NCI-H1694 treated with DMSO at 0.1 percent for 48 hours (cell line): ENCODE data around the gene XKR3.
"Not testable (repeated sequence)": the region's sequence is repeated elsewhere in the genome, so short reads cannot be mapped to it uniquely, and the experiment has no call there.

Experiments used
- DNase-seq: peaks from one replicate; lab custom pipeline; 2025; lab: John Stamatoyannopoulos, UW

Gene XKR3

DNA sequence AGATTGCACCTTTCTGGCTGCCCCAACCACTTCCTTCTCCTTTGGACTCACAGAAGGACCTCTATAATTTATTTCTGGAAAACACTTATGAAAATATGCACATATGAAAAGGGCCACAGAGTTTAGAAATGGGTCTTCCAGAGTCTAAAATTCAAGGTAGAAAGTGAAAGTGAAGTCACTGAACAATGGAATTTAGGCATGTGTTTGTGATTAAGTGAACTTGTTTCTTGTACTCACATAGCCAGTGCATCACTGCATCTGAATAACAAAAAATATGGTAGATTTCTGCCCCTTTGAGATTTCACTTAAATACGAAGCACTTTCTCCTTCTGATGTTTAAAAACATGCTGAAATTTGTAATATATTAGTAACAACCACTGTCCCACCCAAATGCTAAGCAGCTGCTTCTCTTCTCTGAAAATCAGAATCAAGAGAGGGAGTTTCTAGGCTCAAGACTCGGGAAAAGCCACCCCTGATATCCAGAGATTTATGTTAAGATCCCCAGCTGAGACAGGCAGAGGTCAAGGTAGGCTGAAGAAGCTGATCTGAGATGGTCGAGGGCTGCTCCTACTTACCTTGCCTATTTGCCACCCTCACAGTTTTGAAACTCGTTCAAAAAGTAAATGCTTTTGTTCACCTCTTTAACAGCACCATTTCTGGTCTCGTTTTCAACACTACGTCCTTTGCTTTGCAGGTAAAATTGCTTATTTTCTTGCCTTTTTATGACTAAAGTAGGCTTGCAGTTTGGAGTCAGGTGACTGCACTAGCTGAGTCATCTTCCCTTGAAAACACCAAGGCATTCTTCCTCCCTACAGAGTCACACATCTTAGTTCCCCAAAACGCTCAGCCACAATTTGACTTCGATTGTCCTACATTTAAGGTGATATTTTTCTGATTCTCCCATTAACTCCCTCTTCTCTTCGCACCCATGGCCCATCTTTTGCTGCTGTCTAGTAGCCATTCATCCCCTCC, at the start of gene XKR3:
Gene XKR3, minus strand, starts transcription at position 696 of the 972 bp plus-strand sequence. CDS start 17,338 bp downstream, outside the sequence.
- DNase-seq = no peak

DNA sequence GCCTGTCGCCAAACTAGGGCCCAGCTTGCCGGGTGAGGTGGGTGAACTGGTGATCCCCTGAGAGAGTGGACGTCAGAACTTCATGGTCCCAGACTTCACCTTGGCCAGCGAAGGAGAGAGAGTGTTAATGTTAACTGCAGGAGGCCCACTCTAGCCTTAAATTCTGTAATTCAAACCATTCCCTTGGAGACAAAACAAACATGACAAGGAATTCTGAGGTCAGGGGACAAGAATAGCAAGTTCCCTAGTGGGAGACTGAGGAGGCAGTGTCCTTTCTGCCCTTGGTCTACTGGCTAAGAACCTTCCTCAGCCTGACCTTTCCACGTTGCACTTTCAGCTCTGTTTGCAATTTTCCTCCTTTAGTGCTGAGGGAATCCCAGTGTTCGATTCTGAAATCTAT, 44.4 kb upstream of the XKR3 start:
- not testable (repeated sequence) for DNase-seq

DNA sequence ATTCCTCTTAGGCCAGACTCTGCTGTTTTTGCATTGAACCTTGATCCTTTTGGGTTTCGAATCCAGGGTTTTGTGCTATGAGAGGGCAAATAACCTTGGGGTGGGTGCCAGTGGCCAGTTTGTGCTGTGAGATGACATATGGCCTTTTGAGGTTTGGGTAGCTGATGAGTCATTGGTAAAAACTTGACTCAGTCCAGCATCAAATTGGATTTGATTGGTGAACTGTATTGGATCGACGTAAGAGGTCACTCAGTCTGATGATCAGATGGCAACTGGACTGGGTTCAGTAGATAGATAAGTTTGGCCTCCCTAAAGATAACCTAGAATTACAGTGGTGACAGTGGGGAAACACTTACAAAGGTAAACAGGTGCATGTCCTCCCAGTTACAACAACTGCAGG, 41.0 kb upstream of the XKR3 start:
- DNase-seq = no peak

DNA sequence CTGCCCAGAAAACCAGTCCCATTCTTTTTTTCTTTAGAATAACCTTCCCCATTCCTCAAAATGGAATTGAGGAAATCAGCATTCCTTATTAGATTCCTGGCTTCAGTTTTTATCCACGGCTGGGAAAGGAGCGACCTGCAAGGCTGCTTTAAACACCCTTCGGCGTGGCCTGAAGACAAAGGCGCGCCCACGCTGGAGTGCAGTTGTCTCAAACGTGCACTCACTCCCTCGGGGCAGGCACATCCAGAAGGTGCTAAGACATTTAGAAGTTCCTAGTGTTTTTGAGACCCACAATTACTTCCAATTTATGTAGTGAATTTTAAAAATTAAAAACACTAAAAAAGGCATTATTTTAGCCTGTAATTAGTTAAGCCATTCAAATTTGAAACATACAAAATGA, 31.6 kb upstream of the XKR3 start:
- not testable (repeated sequence) for DNase-seq

DNA sequence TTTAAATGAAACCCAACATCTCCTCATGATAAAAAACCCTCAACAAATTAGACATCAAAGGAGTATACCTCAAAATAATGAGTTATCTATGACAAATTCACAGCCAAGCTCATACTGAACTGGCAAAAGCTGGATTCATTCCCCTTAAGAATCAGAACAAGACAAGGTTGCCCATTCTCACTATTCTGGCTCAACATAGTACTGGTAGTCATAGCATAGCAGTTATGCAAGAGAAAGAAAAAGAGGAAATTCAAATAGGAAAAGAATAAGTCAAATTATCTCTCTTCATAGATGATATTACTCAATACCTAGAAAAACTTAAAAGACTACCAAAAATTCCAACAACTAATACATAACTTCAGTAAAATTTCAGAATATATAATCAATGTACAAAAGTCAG, 29.4 kb upstream of the XKR3 start:
- DNase-seq = no peak

DNA sequence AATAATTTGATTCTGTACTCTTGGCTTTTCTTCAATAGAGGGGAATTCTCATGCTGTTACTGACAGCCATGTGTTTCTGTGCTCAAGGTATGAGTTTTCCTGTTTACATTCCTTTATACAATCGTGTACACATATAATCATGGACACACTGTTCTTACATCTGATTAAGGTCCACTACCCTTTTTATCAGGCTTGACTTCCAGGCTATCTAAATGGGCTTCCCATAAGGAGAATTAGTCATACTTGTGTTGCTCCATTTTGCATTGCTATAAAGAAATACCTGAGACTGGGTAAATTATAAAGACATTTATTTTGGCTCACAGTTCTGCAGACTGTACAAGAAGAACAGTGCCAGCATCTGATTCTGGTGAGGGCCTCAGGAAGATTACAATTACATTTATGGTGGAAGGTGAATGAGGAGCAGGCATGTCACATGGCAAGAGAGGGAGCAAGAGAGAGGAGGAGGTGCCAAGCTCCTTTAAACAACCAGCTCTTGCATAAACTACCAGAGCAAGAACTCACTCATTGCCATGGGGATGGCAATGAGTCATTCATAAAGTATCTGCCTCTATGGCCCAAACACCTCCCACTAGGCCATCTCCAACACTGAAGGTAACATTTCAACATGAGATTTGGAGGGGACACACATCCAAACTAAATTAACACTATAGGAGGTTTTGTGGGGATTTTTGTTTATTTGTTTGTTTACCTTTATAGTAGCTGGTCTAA, 26.2 kb upstream of the XKR3 start:
- DNase-seq = not testable (repeated sequence)

DNA sequence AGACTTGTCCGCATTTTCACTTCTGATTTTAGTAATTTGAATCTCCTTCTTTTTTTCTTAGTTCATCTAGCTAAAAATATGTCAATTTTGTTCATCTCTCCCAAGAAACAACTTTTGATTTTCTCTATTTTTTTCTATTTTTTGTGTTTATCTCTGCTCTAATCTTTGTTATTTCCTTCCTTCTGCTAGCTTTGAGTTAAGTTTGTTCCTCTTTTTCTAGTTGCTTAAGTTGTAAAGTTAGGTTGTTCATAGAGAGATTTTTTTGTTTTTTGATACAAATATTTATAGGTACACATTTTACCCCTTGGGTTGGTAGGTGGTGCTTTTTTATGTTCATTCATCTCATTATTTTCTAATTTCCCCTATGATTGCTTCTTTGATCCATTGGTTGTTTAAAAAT, 22.1 kb upstream of the XKR3 start:
- DNase-seq = no peak

DNA sequence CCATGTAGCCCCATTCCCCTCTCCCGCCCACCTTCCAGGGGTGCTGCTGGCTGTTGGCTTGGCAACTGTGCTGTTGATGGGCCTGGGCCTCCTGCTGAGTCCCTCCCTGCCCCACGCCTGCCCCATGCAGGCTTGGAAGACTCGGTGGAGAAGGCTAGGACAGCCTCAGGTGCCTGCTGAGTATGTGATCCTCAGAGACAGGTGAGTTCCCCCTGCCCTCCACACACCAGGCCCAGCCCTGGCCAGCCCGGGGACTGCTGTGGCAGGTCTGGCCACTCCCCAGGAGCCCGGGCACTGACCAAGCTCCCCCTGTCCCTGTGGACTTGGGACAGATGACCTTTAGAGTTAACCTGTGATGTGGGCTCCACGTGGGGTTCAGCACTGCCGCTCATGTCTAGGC, 20.7 kb upstream of the XKR3 start:
- no peak for DNase-seq

DNA sequence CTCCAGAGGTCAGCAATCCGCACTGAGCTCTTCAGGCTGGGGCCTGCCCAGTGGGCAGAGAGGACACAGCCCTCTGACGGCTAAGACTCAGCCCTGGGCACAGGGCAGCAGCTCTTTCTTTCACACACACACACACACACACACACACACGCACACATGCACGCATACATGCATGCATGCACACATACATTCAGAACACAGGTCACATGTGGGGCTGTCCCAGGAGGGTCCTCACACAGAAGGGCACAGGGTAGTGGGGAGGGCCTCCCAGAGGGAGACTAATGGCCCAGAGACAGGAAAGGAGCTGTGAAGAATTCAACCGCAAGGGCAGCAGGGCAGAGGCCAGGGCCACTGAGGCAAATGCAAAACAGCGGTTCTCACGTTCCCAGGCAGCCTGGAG, 20.3 kb upstream of the XKR3 start:
- DNase-seq = no peak

DNA sequence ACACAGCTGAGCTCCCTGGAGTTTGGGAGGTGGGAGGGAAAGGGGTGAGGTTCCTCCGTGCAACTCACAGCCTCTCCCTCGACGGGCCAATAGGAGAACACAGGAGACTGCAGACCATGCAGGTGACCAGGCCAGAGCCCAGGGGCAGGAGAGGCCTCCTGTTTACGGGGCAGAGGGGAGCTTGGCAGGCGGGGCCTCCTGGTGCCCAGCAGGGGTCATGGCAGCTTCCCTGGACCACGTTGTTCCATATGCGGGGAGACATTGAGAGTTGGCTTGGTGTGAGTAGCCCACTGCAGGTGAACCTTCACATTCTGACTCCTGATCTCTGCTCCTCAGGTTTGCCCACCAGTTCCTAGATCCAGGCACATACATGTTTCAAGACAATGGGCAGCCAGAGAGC, 19.3 kb upstream of the XKR3 start:
- no peak for DNase-seq

DNA sequence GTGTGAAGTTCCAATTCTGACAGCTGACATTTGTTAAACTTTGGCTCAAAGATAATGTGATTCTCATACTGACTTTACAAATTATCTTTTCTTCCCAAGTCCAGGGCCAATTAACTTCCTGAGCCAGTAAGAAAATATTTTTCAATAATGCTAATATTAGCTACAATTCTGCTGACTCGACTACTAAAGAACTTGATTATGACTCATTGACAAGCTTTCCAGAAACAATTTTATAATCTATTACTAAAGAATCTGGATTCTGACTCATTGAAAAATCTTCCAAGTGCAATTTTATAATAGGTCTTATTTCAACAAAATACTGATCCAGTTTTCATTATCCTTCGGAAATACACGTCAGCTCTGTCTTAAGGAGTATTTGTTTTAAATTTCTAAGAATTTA, 12.9 kb upstream of the XKR3 start:
- DNase-seq = no peak

DNA sequence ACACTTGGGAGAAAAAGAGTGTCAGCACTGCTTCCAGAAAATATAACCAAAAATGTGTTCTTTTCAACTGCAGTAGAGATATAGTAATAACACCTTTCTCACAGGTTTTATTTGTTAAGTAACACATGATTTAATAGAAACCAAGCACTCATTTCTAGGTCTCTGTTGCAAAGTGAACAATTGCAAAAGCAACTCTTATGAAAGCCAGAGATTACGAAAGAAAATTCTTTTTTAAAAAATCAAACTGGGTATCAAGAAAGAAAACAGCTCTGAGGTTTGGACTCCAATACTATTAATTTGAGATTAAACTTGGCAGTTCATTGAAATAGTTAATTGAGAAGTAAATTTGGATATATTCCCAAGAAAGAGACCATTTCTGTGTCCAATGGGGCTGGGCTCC, 9.8 kb upstream of the XKR3 start:
- no peak for DNase-seq

DNA sequence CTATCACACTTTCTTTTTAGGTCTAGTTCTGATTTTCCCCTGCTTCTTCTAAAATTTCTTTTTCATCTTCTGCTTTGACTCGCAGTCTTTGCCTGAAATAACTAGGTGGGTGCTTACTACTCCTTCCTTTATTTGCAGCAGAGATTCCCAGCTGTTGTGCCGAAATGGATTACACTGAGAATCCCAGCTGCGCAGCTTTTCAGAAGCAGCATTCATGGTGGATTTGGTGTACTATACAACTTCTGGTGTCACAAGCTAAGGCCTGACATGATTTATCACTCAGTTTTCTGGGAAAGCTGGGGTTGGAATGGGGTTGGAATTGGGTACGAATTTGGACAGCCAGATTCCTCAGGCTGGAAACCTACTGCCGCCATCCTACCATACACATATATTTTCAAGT, 6.0 kb upstream of the XKR3 start:
- DNase-seq = no peak

DNA sequence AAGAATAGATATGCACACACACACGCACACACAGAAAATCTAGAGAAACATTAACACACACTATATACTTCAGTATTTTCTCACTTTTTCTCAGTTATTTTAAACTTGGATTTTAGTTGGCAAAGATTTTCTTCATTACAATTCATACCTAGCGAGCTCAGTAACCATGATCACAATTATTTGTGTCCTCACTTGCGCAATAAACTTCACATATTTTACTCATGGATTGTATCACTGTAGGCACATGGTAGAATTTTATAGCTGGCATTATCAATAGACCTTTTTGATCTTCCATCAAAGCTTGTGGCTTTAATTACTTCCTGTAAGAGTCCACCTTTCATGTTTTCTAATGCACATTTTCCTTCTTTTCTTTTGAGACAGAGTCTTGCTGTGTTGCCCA, 4.8 kb upstream of the XKR3 start:
- no peak for DNase-seq

DNA sequence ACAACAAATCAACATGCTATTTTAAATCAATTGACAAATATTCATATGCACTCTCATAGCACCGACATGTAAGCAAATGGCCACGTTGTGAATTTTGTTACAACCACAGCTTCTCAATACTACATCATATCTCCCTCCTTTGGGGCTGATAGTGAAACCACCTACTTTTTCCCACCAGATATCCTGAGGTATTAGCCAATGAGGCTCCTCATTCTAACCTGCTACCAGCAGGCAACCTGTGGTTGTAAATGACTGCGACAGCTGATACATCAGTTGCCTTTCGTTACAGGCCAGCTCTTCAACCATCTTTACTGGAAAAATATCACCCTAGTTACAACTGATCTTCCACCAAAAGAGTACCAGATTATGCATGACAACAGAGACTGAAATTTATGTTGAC, 3.7 kb upstream of the XKR3 start:
- DNase-seq = no peak

DNA sequence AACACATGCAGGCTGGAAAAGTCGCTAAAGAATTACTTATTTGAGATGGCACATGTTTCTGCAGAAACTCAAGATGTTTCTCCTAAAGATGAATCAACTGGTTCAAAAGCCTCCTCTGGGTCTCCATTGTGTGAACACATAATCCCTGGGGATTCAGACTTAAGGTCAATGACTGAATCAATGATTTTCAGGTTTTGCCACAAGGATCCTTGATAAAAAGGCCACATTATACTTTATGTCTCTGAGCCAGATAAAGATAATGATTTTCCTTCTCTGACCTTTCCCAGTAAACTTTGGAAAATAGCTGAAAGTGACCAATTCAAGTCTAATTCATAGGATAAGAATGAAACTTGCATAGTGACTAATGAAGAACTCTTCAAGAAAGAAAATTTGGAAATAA, 2.3 kb upstream of the XKR3 start:
- DNase-seq = no peak

DNA sequence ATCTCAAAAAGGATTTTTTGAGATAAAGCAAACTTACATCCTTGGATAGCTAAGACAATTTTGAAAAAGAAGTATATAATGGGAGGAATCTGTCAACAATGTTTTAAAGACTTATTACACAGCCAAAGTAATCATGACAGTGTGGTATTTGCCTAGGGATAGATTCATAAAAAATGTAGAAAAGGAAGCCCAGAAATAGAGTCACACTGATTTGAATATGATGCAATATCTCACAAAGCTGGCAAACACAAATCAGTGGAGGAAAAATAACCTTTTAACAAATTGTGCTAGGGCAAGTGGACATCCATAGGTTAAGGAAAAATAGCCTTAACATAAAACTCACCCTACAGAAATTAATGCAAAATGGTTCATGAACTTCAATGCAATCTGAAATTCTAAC, 6.0 kb downstream of the XKR3 start:
- no peak for DNase-seq

DNA sequence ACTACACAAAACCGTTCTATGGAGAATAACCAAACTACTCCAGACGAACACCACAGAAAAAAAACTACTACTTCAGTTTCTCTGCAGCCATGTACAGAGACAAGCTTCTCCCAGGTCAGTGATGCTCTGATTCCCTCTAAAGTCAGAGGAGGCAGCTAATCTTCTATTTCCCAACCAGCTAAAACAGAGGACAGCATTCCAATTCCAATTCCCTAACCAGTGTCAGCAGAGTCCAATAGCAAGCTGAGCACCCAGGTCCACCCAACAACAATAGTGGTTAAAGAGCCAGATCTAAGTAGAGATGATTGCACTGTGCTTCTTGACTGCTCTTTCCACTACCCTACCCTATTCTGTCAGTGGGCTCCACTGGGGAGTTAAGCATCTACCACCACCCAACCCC, 6.7 kb downstream of the XKR3 start:
- no peak for DNase-seq

DNA sequence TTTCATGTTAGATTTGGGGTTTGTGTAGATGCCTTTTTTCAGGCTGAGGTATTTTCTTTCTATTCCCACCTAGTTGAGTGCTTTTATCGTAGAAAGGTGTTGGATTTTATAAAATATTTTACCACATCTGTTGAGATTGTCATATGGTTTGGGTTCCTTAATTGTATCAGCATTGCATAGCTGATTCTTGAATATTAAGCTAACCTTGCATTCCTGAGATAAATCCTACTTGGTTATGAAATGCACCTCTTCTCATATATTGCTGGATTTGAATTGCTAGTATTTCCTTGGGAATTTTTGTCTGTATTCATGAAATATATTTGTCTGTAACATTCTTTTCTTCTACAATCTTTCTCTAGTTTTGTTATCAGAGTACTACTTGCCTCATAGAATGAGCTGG, 10.1 kb downstream of the XKR3 start:
- DNase-seq = no peak

DNA sequence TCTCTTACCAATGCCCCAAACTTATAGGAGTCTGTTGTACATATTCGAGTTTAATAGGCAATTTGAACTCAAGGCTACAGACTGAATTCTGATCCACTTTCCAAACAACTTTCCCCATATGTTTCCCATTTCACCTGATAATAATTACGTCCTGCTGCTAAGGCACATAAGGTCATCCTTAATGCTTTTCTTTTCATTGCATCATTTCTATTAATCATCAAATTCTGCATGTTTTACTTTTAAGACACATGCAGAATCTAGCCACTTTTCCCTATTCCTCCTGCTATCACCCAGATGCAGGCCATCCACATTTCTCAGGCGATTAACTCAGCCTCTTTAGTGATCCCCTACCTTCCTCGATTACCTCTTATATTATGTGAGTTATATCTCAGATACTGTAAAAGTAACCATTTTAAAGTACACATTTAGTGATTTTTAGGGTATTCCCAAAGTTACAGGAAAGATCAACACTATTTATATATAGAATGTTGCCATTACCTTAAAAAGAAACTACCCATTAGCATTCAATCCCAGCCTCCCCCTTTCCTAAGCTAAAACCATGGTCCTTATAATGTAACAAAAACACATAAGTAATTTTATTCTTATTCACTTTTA, 14.9 kb downstream of the XKR3 start:
- DNase-seq = no peak

DNA sequence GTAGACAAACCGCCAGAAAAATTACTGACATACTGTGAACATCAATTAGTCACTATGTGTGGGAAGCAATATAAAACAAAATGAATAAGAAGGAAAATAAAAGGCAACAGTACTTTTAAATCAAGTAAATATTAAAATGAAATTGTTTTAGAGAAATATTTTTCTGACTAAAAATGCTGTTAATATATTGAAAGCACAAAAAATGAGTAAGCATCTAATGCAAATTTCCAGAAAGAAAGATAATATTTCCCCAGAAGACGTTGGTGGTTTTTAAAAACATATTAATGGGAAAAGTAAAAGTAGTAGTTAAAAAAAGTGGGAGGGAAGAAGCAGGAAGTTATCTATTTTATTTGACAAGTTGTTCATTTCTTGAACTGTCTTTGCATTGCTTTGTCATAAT, 16.5 kb downstream of the XKR3 start:
- no peak for DNase-seq

DNA sequence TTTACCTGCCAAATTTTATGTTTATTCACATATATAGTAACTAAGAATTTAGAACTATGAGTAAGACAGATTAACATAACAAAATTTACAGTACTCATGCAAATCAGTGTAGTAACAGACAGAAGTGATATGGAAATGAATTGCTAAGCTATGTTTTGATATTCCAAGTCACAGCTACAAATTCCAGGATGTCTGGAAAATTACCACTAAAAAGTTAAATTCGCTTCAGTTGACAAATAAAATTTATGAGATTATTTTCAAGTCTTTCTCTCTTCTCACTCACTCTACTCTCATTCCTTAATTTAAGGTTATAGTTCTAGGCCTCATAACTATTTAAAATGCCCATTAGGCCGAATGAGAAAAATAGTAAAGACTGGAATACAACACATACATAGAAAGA, 18.1 kb downstream of the XKR3 start:
- DNase-seq = no peak

DNA sequence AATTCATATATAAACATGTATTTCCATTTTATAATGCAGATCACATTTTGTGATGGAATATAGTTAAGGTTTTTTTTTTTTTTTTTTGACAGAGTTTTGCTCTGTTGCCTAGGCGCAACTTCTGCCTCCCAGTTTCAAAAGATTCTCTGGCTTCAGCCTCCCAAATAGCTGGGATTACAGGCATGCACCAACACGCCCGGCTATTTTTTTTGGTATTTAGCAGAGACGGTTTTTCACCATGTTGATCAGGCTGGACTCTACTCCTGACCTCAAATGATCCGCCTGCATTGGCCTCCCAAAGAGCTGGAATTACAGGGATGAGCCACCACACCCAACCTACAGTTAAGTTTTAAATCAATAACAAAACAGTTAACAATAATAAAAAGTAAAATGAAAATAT, 18.8 kb downstream of the XKR3 start:
- no peak for DNase-seq
